GM23248 (cell line): Measurements from ENCODE around the gene CTNND2. TPM values are rescaled to one million over a fixed set of nuclear protein-coding genes. Genes with fewer than 3 reads are reported as not detected.

Source experiments
- DNase-seq: peaks from one replicate; pipeline ENCODE4 v3.0.0-alpha.2; 2015
- H2AFZ ChIP-seq: fragments of 200-600 bp; sonication (generic); 2 replicates; pipeline ENCODE4 v1.6.1; 2016; ENCODE audit warnings: antibody characterized with exemption
- H3F3A ChIP-seq: fragments of 200-600 bp; sonication (generic); 2 replicates; pipeline ENCODE4 v1.6.1; 2016; ENCODE audit warnings: mild to moderate bottlenecking, antibody characterized with exemption, mixed run types; ENCODE audit not compliant: insufficient read depth
- H3K27ac ChIP-seq: fragments of 200-600 bp; sonication (generic); 2 replicates; pipeline ENCODE4 v1.5.1; 2016; ENCODE audit warnings: mild to moderate bottlenecking
- H3K27me3 ChIP-seq: fragments of 200-600 bp; sonication (generic); replicated peaks from 2 replicates; pipeline ENCODE4 v1.6.1; 2016; ENCODE audit warnings: mild to moderate bottlenecking; ENCODE audit not compliant: insufficient read depth
- H3K36me3 ChIP-seq: fragments of 200-600 bp; sonication (generic); 2 replicates; pipeline ENCODE4 v1.6.1; 2016; ENCODE audit warnings: low read depth, mild to moderate bottlenecking
- H3K4me1 ChIP-seq: fragments of 200-600 bp; sonication (generic); 2 replicates; pipeline ENCODE4 v1.6.1; 2016; ENCODE audit warnings: mild to moderate bottlenecking; ENCODE audit not compliant: insufficient read depth
- H3K4me2 ChIP-seq: fragments of 200-600 bp; sonication (generic); one replicate; pipeline ENCODE4 v1.6.1; 2016; ENCODE audit warnings: mild to moderate bottlenecking; ENCODE audit not compliant: unreplicated experiment
- H3K4me3 ChIP-seq: fragments of 200-600 bp; sonication (generic); 2 replicates; pipeline ENCODE4 v1.5.1; 2016; ENCODE audit warnings: mild to moderate bottlenecking
- H3K79me2 ChIP-seq: fragments of 200-600 bp; sonication (generic); 2 replicates; pipeline ENCODE4 v1.6.1; 2016; ENCODE audit warnings: mild to moderate bottlenecking; ENCODE audit not compliant: insufficient read depth
- H3K9ac ChIP-seq: fragments of 200-600 bp; sonication (generic); 2 replicates; pipeline ENCODE4 v1.6.1; 2016; ENCODE audit warnings: mild to moderate bottlenecking
- H3K9me2 ChIP-seq: fragments of 200-600 bp; sonication (generic); 2 replicates; pipeline ENCODE4 v1.6.1; 2016; ENCODE audit warnings: mixed run types, mild to moderate bottlenecking, moderate library complexity; ENCODE audit not compliant: insufficient read depth
- H3K9me3 ChIP-seq: fragments of 200-600 bp; sonication (generic); one replicate; pipeline ENCODE4 v1.6.1; 2017; ENCODE audit warnings: low read depth
- H4K20me1 ChIP-seq: fragments of 200-600 bp; sonication (generic); 2 replicates; pipeline ENCODE4 v1.6.0; 2016; ENCODE audit not compliant: insufficient read depth
- EZH2 ChIP-seq: fragments of 200-600 bp; sonication (generic); IDR thresholded peaks from 2 replicates; pipeline ENCODE4 v1.6.1; 2018; ENCODE audit warnings: antibody characterized with exemption, mild to moderate bottlenecking; ENCODE audit not compliant: insufficient read depth, poor library complexity, severe bottlenecking
- EZH2phosphoT487 ChIP-seq: fragments of 200-600 bp; sonication (generic); IDR thresholded peaks from 2 replicates; pipeline ENCODE4 v1.6.1; 2018; ENCODE audit warnings: antibody characterized with exemption, moderate library complexity, mild to moderate bottlenecking, low read depth; ENCODE audit not compliant: insufficient read depth
- WGBS, 2 experiments: methylation state at CpG; one replicate each; pipeline ENCODE4 v1.1.6; 2015 to 2017; ENCODE audit warnings: low lambda C conversion rate in 2 of 2, low coverage in 1 of 2; ENCODE audit errors: missing lambda C conversion rate in 2 of 2; 5-methylcytosine and 5-hydroxymethylcytosine counted together
- in situ Hi-C: fragments of 300-500 bp; cut with MboI; formaldehyde crosslinking; loops from 2 replicates; pipeline ENCODE4 v1.15.0; 2020
- polyA plus RNA-seq: library from polyadenylated mRNA; unstranded; fragments of >200 nt; fragmentation: Nextera tagmentation; extraction: Ambion mirVana; gene quantifications from 2 replicates; pipeline ENCODE4 v1.2.1, GENCODE V29; 2016
- total RNA-seq: library from RNA; depleted of rRNA; stranded (reverse); fragments of >200 nt; shearing (Covaris generic); gene quantifications from 2 replicates; pipeline ENCODE4 v1.2.3, GENCODE V29; 2014

Gene CTNND2
- total and polyA plus RNA-seq, 2 experiments from 2014 or later: not detected

DNA sequence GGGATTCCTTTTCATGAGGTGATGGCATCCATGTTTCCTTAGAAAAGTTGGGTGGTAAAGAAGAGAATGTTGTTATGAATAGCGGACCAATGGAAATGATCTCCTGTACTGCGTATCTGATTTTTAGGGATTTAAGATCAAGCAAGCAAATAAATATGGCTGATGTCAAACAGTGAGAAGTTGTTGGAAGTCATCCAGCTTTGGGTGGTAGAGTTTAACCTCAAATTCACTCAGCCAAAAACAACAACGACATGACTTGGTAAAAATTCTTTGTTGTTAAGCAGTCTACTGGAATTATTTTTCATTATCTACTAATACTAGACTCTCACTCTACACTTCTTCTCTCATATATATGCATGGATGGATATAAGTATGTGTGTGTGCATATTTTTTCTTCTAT is 426.5 kb downstream of the CTNND2 start:
- Histone ChIP-seq H3K9ac (no peak overlapping the region), H3K27me3 (no peaks in the 10 kb centered on the region), H3K79me2 (no peaks in the 10 kb centered on the region), H3K27ac (no peak overlapping the region), H4K20me1 (no peaks in the 10 kb centered on the region), H3K4me1 (no peaks in the 10 kb centered on the region), H3K9me3 (no peaks in the 10 kb centered on the region), H3K36me3 (no peaks in the 10 kb centered on the region), H3F3A (no peaks in the 10 kb centered on the region), H3K4me2 (no peak overlapping the region), H2AFZ (no peak overlapping the region), H3K9me2 (no peaks in the 10 kb centered on the region), H3K4me3 (no peak overlapping the region)
- no peak for TF ChIP-seq EZH2phosphoT487
- no peak for TF ChIP-seq EZH2
- DNase-seq: no peak
- in situ Hi-C loops: no loop called here
- 49 to 53% methylated on average over 3 of the region's 3 CpGs for WGBS, 2 experiments

DNA sequence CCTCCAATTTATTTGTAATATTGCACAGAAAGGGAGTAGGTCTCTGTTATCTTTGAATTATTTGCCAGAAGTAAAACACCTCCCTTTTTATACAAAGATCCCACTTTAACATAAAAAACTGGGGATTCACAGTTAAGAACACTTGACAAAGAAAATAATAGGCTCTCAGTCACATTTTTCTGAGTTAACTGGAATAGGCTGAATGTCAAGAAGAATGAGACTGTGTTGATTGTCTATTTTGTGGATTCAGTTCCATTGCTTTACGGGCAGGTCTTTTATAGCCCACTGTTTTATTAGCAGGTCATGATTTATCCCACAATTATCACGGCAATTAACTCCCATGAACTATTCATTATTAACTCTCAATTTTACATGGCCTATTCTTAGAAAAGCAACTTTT is 427.4 kb downstream of the CTNND2 start:
- WGBS, 2 experiments: 31 to 42% methylated on average over 2 of the region's 2 CpGs
- Histone ChIP-seq H3K36me3 (no peaks in the 10 kb centered on the region), H3K4me2 (no peak overlapping the region), H3K27ac (no peak overlapping the region), H3K9me2 (no peaks in the 10 kb centered on the region), H3K27me3 (no peaks in the 10 kb centered on the region), H4K20me1 (no peaks in the 10 kb centered on the region), H3K9me3 (no peaks in the 10 kb centered on the region), H2AFZ (no peak overlapping the region), H3K9ac (no peak overlapping the region), H3F3A (no peaks in the 10 kb centered on the region), H3K4me1 (no peaks in the 10 kb centered on the region), H3K4me3 (no peak overlapping the region), H3K79me2 (no peaks in the 10 kb centered on the region)
- DNase-seq: no peak
- TF ChIP-seq EZH2 (no peak), EZH2phosphoT487 (no peak)
- in situ Hi-C loops: no loop called here

DNA sequence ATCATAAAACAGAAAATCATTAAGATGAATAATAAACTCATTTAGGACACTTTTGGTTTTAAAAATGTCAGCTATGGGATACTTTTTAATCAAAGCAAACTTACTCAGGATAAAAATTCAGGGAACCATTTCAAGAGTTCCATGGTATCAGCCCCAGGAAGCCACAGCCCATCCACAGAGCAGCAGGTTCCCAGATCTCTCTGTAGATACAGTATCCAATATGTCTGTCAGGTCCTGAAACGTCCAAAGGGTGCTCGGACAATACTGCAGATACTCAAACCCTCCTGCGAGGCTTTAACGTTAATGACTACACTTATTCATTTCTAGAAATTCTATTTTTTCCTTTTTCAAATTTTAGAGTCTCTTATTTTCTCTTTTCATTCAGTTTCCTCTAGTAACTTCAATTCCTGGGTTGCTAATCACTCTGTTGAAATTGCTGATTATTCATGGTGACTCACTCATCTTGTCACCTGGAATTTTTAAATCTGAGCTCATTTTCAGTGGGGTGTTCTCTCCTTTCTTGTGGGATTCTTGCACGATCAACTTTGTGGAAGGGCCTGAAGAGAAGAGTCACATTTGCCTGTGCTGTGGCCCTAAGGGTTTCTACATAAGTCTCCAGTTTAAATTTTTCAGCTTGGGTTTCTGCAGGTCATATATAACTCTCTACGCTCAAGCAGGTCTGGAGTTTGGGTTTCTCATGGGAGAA is 435.8 kb downstream of the CTNND2 start:
- no peaks in the 10 kb centered on the region for H3F3A ChIP-seq
- TF ChIP-seq EZH2phosphoT487 (no peak), EZH2 (no peak)
- no peak overlapping the region for H3K27ac ChIP-seq
- peak; percentile 3 for DNase-seq
- H3K4me1 ChIP-seq: no peaks in the 10 kb centered on the region
- H3K9me2 ChIP-seq: no peaks in the 10 kb centered on the region
- H3K9ac ChIP-seq: no peak overlapping the region
- in situ Hi-C loops: no loop called here
- no peaks in the 10 kb centered on the region for H3K79me2 ChIP-seq
- H4K20me1 ChIP-seq: no peaks in the 10 kb centered on the region
- WGBS, 2 experiments: 45% methylated on average over 6 of the region's 6 CpGs
- H2AFZ ChIP-seq: no peak overlapping the region
- H3K27me3 ChIP-seq: no peaks in the 10 kb centered on the region
- H3K4me2 ChIP-seq: no peak overlapping the region
- H3K36me3 ChIP-seq: no peaks in the 10 kb centered on the region
- H3K4me3 ChIP-seq: no peak overlapping the region
- no peaks in the 10 kb centered on the region for H3K9me3 ChIP-seq

DNA sequence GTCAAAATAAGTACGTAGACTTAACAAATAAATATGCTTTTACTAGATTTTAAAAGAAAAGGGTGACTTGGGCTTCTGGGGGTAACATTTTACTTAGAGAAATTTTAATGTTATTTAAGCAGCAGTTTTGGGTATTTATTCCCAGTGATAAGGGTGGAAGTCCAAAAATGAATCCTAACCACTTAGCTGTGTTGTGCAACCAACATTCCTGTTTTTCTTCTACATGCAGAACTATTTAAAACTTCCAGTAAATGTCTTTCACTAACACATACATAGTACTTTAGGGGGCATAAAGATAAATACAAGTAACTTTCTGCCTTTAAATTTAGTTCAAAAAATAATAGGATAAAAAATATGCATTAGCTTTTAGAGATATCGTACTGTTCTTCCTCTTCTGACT is 436.7 kb downstream of the CTNND2 start:
- no peak overlapping the region for H3K4me3 ChIP-seq
- no peaks in the 10 kb centered on the region for H3F3A ChIP-seq
- DNase-seq: no peak
- 36 to 38% methylated on average over 2 of the region's 2 CpGs for WGBS, 2 experiments
- no peak overlapping the region for H3K27ac ChIP-seq
- no peak overlapping the region for H3K9ac ChIP-seq
- no peaks in the 10 kb centered on the region for H3K9me3 ChIP-seq
- no peaks in the 10 kb centered on the region for H3K36me3 ChIP-seq
- H4K20me1 ChIP-seq: no peaks in the 10 kb centered on the region
- H3K27me3 ChIP-seq: no peaks in the 10 kb centered on the region
- H3K4me1 ChIP-seq: no peaks in the 10 kb centered on the region
- in situ Hi-C loops: no loop called here
- TF ChIP-seq EZH2phosphoT487: no peak
- TF ChIP-seq EZH2: no peak
- H3K4me2 ChIP-seq: no peak overlapping the region
- H3K9me2 ChIP-seq: no peaks in the 10 kb centered on the region
- H2AFZ ChIP-seq: no peak overlapping the region
- H3K79me2 ChIP-seq: no peaks in the 10 kb centered on the region
